Measurements from ENCODE around the gene RNU6-9.
A peak's percentile ranks its signal among the peaks of the same experiment; 100 is the strongest.

Gene RNU6-9

DNA sequence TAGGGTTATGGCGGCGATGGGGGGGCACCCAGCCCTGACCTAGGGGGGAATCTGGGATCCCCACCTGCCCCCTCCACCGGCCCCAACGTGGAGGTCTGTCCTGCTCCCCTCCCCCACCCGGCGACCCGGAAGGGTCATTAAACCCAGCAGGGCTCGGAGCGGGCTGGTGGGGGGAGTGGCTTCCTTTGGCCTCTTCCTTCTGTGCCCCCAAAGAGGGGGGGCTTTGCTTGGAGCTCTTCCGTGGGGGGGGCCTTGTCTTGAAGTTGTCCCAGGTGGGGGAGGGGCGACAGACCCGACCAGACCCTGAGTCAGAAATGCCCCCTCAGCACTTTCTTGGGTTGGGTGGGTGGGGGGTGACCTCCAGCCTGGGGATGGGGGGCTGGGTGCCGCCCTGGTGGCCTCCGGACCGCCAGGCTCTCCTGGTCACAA lies 34.1 kb downstream of the RNU6-9 start:
- Histone ChIP-seq H3K27ac (ENCODE audit: extremely low read depth, low read depth, low read length) (0 out of 2 replicates have a peak overlapping the region, but pooled peaks have one; percentile 9), H3K36me3 (ENCODE audit: control insufficient read depth in 2 of 2, insufficient read depth in 1 of 2, low read length in 2 of 2) (peaks cover 0 to 27% of the 10 kb centered on the region in 2 experiments; a peak in 2 of 3 replicates), H3K4me1 (ENCODE audit: control insufficient read depth, insufficient read depth, low read length) (no peaks in the 10 kb centered on the region), H3K4me3 (ENCODE audit: low read depth, low read length) (peak overlapping the region; percentile 83; the same call in 1 of the 2 replicates), H3K9me3 (ENCODE audit: control insufficient read depth, insufficient read depth, low read depth, low read length) (no peaks in the 10 kb centered on the region)
- POLR2A ChIA-PET, result no interaction called here
- no peak for TF ChIP-seq ZNF121 (tag by site-specific recombination; IDR thresholded peaks at IDR 0.05)
- TF ChIP-seq, protein P1, sequence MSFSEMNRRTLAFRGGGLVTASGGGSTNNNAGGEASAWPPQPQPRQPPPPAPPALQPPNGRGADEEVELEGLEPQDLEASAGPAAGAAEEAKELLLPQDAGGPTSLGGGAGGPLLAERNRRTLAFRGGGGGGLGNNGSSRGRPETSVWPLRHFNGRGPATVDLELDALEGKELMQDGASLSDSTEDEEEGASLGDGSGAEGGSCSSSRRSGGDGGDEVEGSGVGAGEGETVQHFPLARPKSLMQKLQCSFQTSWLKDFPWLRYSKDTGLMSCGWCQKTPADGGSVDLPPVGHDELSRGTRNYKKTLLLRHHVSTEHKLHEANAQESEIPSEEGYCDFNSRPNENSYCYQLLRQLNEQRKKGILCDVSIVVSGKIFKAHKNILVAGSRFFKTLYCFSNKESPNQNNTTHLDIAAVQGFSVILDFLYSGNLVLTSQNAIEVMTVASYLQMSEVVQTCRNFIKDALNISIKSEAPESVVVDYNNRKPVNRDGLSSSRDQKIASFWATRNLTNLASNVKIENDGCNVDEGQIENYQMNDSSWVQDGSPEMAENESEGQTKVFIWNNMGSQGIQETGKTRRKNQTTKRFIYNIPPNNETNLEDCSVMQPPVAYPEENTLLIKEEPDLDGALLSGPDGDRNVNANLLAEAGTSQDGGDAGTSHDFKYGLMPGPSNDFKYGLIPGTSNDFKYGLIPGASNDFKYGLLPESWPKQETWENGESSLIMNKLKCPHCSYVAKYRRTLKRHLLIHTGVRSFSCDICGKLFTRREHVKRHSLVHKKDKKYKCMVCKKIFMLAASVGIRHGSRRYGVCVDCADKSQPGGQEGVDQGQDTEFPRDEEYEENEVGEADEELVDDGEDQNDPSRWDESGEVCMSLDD (tag by site-specific recombination; IDR thresholded peaks at IDR 0.05), result 0 out of 2 replicates have a peak, but pooled peaks have one; percentile 15
- TF ChIP-seq ZNF341 (tag by site-specific recombination; IDR thresholded peaks at IDR 0.05; ENCODE audit: low read depth), result peak; percentile 55
- TF ChIP-seq, protein P2, sequence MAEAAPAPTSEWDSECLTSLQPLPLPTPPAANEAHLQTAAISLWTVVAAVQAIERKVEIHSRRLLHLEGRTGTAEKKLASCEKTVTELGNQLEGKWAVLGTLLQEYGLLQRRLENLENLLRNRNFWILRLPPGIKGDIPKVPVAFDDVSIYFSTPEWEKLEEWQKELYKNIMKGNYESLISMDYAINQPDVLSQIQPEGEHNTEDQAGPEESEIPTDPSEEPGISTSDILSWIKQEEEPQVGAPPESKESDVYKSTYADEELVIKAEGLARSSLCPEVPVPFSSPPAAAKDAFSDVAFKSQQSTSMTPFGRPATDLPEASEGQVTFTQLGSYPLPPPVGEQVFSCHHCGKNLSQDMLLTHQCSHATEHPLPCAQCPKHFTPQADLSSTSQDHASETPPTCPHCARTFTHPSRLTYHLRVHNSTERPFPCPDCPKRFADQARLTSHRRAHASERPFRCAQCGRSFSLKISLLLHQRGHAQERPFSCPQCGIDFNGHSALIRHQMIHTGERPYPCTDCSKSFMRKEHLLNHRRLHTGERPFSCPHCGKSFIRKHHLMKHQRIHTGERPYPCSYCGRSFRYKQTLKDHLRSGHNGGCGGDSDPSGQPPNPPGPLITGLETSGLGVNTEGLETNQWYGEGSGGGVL (tag by site-specific recombination; IDR thresholded peaks at IDR 0.05), result 0 out of 2 replicates have a peak, but pooled peaks have one; percentile 15
- CTCF ChIA-PET, result interaction anchor here (0.7 kb wide), 1 partner anchor 155 kb away, joined by 3 read pairs; no protein-coding TSS in a partner anchor

DNA sequence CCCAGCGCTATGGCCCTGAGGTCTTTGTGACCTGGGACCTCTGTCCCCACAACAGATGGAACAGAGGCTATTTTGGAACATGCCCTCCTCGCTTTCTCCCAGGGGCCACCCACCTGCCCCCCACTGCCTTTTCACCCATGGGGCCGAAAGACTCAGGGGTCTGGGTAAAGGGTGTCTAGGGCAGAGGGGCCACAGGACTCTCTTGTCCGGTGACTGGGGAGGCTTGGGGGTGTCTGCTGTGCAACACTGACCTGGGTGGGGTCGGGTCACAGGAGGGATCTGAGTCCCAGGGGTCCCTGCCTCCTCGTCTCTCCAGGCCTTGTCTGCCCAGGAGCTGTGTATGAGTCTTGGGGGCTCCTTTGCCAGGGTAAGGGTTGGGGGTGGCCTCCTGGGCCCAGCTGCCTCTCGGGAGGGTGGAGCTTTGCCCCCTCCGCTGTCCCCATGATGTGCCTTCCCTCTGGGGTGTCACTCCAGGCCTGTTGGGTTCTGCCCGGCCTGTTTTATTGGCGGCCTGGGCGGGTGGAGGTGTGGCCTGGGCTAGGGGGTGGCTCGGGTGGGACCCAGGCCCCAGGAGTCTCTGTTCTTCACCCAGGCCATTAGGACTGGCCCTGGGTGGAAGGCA lies 34.6 kb downstream of the RNU6-9 start:
- CTCF ChIA-PET, result interaction anchor here (0.7 kb wide), 1 partner anchor 155 kb away, joined by 3 read pairs; no protein-coding TSS in a partner anchor
- Histone ChIP-seq H3K27ac (ENCODE audit: extremely low read depth, low read depth, low read length) (no peak overlapping the region), H3K36me3 (ENCODE audit: control insufficient read depth in 2 of 2, insufficient read depth in 1 of 2, low read length in 2 of 2) (peaks cover 0 to 31% of the 10 kb centered on the region in 2 experiments; a peak in 2 of 3 replicates), H3K9me3 (ENCODE audit: control insufficient read depth, insufficient read depth, low read depth, low read length) (no peaks in the 10 kb centered on the region), H3K4me1 (ENCODE audit: control insufficient read depth, insufficient read depth, low read length) (no peaks in the 10 kb centered on the region), H3K4me3 (ENCODE audit: low read depth, low read length) (no peak overlapping the region)
- POLR2A ChIA-PET, result no interaction called here
- TF ChIP-seq ZNF658 (tag by site-specific recombination; IDR thresholded peaks at IDR 0.05) (no peak), ZXDB (tag by site-specific recombination; IDR thresholded peaks at IDR 0.05) (no peak), ZIC2 (tag by site-specific recombination; IDR thresholded peaks at IDR 0.05) (peak; percentile 70), KLF9 (tag by site-specific recombination; IDR thresholded peaks at IDR 0.05; ENCODE audit: low read depth) (no peak), KLF1 (tag by site-specific recombination; IDR thresholded peaks at IDR 0.05) (0 out of 2 replicates have a peak, but pooled peaks have one; percentile 27), ZNF174 (tag by site-specific recombination; IDR thresholded peaks at IDR 0.05) (no peak), ZNF423 (tag by site-specific recombination; IDR thresholded peaks at IDR 0.05) (no peak), SP2 (tag by site-specific recombination; IDR thresholded peaks at IDR 0.05) (peak; percentile 18; the same call in 1 of the 2 replicates), TRIM28 (IDR thresholded peaks at IDR 0.05; ENCODE audit: borderline replicate concordance, low read length) (no peak), ZNF350 (tag by site-specific recombination; IDR thresholded peaks at IDR 0.05) (no peak), ZNF514 (tag by site-specific recombination; IDR thresholded peaks at IDR 0.05) (no peak), ZNF223 (tag by site-specific recombination; IDR thresholded peaks at IDR 0.05) (no peak), ZNF214 (tag by site-specific recombination; IDR thresholded peaks at IDR 0.05; ENCODE audit: borderline replicate concordance) (no peak), ZNF501 (tag by site-specific recombination; IDR thresholded peaks at IDR 0.05) (no peak), ZNF114 (tag by site-specific recombination; IDR thresholded peaks at IDR 0.05) (no peak), ZNF10 (tag by site-specific recombination; IDR thresholded peaks at IDR 0.05) (no peak), ZNF629 (tag by site-specific recombination; IDR thresholded peaks at IDR 0.05) (no peak), ZNF133 (tag by site-specific recombination; IDR thresholded peaks at IDR 0.05) (no peak)
- TF ChIP-seq, protein P3, sequence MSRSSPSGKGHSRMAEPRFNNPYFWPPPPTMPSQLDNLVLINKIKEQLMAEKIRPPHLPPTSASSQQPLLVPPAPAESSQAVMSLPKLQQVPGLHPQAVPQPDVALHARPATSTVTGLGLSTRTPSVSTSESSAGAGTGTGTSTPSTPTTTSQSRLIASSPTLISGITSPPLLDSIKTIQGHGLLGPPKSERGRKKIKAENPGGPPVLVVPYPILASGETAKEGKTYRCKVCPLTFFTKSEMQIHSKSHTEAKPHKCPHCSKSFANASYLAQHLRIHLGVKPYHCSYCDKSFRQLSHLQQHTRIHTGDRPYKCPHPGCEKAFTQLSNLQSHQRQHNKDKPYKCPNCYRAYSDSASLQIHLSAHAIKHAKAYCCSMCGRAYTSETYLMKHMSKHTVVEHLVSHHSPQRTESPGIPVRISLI (tag by site-specific recombination; IDR thresholded peaks at IDR 0.05), result no peak
- TF ChIP-seq, protein P4, sequence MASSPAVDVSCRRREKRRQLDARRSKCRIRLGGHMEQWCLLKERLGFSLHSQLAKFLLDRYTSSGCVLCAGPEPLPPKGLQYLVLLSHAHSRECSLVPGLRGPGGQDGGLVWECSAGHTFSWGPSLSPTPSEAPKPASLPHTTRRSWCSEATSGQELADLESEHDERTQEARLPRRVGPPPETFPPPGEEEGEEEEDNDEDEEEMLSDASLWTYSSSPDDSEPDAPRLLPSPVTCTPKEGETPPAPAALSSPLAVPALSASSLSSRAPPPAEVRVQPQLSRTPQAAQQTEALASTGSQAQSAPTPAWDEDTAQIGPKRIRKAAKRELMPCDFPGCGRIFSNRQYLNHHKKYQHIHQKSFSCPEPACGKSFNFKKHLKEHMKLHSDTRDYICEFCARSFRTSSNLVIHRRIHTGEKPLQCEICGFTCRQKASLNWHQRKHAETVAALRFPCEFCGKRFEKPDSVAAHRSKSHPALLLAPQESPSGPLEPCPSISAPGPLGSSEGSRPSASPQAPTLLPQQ (tag by site-specific recombination; IDR thresholded peaks at IDR 0.05), result no peak
- TF ChIP-seq, protein P5, sequence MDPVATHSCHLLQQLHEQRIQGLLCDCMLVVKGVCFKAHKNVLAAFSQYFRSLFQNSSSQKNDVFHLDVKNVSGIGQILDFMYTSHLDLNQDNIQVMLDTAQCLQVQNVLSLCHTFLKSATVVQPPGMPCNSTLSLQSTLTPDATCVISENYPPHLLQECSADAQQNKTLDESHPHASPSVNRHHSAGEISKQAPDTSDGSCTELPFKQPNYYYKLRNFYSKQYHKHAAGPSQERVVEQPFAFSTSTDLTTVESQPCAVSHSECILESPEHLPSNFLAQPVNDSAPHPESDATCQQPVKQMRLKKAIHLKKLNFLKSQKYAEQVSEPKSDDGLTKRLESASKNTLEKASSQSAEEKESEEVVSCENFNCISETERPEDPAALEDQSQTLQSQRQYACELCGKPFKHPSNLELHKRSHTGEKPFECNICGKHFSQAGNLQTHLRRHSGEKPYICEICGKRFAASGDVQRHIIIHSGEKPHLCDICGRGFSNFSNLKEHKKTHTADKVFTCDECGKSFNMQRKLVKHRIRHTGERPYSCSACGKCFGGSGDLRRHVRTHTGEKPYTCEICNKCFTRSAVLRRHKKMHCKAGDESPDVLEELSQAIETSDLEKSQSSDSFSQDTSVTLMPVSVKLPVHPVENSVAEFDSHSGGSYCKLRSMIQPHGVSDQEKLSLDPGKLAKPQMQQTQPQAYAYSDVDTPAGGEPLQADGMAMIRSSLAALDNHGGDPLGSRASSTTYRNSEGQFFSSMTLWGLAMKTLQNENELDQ (tag by site-specific recombination; IDR thresholded peaks at IDR 0.05; ENCODE audit: low read depth), result no peak
